ENCODE data around the gene CDK13.

The CDK13 gene

DNA sequence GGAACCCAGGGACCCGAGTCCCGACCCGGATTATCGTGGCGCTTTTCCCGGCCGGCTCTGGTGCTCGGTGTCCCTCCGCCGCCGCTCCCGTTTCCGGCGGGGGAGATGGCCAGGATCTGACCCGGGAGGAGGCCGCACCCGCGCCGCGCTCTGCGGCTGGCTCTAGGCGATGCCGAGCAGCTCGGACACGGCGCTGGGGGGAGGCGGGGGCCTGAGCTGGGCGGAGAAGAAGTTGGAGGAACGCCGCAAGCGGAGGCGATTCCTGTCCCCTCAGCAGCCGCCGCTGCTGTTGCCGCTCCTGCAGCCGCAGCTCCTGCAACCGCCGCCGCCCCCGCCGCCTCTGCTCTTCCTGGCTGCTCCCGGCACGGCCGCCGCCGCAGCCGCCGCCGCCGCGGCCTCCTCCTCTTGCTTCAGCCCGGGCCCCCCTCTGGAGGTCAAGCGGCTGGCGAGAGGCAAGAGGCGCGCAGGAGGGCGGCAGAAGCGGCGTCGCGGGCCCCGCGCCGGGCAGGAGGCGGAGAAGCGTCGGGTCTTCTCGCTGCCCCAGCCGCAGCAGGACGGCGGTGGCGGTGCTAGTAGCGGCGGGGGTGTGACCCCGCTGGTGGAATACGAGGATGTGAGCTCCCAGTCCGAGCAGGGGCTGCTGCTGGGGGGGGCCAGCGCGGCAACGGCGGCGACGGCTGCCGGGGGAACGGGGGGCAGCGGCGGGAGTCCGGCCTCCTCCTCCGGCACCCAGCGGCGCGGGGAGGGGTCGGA lies 593 bp downstream of the CDK13 start:
- no peak for FAIRE-seq

DNA sequence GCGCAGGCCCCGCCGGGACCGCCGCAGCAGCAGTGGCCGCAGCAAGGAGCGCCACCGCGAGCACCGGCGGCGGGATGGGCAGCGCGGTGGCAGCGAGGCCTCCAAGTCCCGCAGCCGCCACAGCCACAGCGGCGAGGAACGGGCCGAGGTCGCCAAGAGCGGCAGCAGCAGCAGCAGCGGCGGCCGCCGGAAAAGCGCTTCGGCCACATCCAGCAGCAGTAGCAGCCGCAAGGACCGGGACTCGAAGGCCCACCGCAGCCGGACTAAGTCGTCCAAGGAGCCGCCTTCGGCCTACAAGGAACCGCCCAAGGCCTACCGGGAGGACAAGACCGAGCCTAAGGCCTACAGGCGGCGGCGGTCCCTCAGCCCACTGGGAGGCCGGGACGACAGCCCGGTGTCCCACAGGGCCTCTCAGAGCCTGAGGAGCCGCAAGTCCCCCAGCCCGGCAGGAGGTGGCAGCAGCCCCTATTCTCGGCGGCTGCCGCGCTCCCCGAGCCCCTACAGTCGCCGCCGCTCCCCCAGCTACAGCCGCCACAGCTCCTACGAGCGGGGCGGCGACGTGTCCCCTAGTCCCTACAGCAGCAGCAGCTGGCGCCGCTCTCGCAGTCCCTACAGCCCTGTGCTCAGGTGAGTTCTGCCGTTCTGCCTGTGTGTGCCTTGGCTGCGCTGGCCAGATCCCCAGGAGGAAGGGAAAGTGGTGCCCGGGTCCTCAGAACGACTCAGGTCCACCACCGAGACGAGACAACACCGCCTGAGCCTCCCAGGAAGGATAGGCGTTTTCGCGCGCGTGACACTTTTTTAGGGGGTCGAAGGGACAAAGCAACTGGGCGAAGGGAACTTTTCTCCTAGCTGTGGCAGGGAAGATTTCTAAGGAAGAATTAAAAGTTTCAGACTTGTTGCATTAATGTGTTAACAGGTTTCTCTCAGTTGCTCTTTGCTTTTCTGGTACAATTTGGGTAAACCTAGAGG lies 1.5 kb downstream of the CDK13 start:
- FAIRE-seq = no peak

DNA sequence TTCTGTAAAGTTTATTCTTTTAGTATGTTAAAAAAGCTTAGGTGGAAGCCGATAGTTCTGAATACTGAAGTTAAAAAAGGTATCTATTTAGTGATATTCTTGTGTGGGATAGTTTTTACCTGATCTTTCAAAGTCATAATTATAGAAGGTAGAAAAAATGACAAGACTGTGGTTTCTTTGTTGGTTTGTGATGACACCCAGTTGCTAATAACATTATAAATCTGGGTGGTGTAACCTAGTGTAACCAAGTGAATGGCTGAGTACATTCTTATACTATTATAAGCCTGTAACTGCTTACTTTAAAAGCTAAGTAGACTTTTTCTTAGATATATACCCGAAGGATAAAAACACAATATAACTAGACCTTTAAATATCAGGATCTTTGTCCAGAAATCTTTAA lies 2.3 kb downstream of the CDK13 start:
- no peak for FAIRE-seq

DNA sequence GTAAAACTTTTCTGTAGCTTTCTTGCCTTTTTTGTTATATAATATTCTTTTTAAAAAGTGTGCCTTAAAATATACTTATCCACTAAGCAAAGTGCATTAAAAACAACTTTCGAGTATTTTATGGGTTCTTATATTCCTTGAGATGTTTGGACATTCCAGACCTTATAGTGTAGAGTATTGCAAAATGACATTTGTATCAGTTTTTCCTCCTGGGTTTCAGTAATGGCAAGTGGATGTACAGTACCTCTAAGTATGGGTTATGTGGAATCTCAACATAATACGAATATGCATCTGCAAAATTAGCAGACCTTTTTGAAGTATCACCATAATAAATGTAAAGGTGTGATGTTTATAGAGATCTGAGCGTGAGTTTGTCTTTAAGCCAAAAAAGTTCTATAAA lies 2.7 kb downstream of the CDK13 start:
- FAIRE-seq = no peak

DNA sequence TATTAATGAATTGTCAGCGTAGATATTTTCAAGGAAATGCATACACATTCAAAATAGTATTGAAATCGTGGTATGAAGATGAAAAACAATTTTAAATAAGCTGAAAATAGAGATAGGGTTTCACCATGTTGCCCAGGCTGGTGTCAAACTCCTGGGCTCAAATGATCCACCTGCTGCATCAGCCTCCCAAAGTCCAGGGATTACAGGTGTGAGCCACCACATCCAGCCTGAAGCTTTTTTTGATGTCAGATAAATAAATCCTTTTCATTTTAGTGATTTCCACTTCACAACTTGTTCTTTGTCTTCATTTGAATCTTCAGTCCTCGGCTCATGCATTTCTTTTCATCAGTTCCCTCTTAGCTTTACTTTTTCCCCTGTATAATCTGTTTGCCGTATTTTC lies 4.6 kb downstream of the CDK13 start:
- no peak for FAIRE-seq

DNA sequence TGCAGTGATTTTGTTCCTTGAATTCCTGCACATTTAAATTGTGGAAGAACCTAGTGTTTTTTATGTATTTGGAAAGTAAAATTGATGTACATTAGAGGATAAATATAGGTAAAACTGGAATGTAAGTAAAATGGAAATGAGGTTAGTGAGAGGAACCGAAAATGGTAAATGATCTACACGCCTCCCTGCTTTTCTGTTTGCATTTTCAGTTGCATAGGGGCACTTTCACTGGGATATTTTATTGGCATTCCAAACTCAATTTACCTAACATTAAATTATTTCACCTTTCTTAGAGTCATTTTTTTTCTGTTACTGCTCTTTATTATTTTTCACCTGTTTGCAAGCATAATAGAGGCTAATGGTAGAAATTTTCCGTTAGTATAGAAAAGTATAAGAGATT lies 8.0 kb downstream of the CDK13 start:
- no peak for FAIRE-seq

DNA sequence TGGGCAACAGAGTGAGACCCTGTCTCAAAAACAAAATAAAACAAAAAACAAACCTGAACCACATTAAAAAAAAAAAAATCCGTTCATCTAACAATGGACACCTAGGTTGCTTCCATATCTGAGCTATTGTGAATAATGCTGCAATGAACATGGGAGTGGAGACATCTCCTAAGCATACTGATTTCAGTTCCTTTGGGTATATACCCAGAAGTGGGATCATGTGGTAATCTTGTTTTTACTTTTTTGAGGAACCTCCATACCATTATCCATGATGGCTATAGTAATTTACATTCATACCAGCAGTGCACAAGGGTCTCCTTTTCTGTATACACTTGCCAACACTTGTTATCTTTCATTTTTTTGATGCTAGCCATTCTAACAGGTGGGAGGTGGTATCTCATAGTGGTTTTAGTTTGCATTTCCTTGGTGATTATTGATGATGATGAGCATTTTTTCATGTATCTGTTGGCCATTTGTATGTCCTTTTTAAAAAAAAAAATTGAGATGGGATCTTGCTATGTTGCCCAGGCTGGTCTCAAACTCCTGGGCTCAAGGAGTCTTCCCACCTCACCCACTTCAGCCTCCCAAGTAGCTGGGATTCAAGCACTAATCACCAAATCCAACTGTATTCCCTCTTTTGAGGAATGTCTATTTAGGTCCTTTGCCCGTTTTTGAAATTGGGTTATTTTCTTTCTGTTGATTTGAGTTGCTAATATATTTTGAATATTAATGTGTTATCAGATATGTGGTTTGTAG lies 17.5 kb downstream of the CDK13 start:
- no peak for FAIRE-seq

DNA sequence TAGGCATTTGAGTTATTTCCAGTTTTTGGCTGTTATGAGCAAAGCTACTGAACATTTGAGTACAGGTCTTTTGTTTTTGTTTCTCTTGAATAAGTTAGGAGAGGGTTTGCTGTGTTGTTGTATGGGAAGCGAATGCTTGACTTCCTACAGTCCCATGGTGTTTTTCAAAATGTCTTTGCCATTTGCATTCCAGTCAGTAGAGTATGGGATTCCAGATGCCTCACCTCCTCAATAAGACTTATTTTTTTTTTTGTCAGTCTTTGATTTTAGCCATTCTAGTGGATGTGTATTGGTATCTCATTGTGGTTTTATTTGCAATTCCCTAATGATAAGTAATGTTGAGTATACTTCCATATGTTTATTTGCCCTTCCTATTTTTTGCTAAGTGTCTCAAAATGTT lies 19.4 kb downstream of the CDK13 start:
- FAIRE-seq = no peak

DNA sequence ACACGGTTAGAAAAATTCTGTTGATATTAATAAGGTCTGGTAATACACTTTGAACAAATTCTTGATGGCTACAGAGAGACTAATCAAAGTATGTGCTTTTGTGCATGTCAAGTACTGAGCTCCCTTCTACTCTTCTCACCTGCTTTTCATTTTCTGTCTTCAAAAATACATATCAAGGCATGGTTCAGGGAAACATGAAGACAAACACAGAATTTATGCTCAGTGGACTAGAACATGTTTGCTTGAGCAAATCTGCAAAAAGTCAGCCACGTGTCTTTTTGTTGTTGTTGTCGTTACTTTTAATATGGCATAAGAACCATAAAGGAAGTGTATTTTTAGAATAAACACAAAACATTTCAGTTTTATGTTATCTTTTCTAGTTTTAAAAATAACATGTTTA lies 21.9 kb downstream of the CDK13 start:
- FAIRE-seq = peak; percentile 23

DNA sequence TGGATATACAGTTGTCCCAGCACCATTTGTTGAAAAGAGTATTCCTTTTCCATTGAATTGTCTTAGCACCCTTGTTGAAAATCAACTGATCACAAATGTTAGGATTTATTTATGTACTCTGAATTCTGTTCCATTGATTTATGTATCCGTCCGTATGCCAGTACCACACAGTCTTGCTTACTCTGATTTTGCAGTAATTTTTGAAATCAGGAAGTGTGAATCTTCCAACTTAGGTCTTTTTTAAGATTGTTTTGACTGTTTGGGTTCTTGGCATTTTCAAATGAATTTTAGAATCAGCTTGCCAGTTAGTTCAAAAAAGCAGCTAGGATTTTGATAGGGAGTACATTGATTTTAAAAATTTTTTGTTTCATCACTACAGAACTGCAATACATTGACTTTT lies 23.7 kb downstream of the CDK13 start:
- no peak for FAIRE-seq

DNA sequence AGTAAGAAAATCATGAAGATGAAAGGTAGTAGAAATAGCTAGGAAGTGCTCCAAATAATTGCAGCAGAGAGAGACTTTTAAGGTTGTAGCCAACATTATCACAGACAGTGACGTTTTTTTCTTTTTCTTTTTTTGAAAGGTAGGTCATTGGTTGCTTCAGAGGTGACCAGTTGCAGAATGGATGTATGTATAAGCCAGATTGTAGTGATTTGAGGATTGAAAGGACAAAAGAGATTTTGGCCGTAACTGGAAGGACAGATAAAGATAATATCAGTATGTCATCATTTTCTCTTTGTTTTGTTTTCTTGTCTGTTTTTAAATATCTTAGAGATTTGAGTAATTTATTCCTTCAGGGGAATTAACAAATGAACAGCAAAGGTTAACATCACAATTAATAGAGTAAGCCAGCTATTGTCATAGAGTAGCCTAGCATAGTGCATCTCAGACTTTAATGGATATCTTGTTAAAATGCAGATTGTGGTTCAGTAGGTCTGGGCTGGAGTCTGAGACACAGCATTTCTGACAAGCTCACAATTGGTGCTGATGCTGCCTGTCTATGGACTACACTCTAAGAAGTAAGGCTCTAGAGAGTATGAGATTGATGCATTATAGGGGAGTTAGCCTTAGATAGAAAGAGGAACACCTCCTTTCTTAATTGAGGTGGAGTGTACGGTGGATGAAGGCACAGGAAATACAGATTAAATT lies 28.3 kb downstream of the CDK13 start:
- FAIRE-seq = no peak

DNA sequence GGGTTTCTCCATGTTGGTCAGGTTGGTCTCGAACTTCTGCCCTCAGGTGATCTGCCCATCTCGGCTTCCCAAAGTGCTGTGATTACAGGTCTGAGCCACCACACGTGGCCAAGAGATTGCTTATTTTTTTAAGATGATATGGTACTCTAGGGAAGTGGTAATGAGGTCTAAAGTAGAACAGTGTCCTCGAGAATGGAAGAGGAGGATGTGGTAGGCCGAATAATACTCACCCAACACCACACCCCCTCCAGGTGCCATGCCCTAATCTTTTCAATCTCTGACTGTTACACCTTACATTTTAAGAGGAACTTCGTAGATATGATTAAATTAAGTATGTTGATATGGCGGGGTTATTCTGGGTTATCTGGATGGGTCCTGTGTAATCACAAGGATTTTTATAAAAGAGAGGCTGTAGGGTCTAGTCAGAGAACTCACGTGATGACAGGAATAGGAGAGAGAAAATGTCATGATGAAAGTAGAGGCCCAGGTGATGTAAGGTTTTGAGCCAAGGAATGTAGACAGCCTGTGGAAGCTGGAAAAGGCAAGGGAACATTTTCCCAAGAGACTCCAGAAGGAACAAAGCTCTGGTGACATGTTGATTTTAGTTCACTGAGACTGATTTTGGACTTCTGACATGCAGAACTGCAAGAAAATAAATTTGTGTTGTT lies 29.5 kb downstream of the CDK13 start:
- no peak for FAIRE-seq

DNA sequence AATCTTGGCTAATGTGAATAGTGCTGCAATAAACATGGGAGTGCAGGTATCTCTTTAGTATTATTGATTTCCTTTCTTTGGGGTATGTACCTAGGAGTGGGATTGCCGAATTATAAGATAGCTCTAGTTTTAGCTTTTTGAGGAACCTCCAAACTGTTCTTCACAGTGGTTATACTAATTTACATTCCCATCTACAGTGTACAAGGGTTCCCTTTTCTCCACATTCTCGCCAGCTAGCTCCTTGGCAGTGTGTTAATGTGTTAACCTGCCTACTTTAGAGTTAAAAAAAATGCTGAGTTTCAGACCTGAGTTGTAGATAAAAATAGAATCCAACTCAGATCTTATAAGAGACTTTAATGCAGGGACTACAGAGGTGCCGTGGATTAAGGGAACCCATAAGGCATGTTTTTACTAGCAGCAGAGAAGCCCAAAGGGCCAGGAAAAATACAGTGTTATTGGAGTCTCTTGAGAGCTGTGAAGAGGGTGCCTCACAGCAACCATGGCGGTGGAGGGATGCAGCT lies 35.4 kb downstream of the CDK13 start:
- no peak for FAIRE-seq

DNA sequence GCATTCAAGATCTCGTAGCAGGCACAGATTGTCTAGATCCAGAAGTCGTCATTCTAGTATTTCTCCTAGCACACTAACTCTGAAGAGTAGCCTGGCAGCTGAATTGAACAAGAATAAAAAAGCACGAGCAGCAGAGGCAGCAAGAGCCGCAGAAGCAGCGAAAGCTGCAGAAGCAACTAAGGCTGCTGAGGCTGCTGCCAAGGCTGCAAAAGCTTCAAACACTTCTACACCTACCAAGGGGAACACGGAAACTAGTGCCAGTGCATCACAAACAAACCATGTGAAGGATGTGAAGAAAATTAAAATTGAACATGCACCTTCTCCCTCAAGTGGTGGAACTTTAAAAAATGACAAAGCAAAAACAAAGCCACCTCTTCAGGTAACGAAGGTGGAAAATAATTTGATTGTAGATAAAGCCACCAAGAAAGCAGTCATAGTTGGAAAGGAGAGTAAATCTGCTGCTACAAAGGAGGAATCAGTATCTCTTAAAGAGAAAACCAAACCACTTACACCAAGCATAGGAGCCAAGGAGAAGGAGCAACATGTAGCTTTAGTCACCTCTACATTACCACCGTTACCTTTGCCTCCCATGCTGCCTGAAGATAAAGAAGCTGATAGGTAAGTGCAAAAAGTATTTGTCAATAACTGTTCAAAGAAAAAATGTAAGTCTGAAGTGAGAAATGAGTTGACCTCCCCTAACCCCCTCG lies 37.7 kb downstream of the CDK13 start:
- FAIRE-seq = no peak

DNA sequence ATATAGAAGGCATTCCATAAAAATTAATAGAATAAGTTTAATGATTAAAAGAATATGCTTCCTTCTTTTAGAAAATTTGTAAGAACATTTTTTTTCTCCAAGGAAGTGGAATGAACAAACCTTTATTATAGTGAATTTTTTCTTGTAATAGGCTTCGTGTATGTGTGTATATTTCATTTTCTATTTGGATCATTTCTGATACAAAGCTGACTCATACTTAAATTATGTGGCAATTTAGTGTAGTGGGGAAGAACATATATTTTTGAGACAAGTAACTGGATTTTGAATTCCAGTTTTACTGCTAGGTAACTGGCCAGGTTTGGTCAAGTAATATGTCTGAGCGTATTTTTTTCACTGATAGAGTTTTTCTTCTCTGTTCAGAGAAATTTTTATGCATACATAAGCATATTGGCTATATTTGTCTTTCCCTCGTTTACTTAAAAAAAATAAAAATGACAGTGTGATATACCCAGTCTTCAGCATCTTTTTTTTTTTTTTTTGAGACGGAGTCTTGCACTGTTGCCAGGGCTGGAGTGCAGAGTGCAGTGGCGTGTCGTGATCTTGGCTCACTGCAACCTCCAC lies 50.8 kb downstream of the CDK13 start:
- no peak for FAIRE-seq

DNA sequence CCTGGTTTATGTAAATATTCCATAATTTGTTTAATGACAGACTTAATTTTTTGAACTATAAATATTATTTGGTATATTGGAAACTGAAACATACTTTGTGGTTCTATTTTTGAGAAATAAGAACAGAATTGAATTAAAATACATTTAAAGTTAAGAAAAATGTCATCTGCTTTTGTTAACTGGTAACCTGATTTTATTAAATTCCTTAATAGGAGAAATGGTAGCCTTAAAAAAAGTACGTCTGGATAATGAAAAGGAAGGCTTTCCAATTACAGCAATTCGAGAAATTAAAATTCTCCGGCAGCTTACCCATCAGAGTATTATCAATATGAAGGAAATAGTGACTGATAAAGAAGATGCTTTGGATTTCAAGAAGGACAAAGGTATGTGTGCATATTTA lies 51.6 kb downstream of the CDK13 start:
- no peak for FAIRE-seq

DNA sequence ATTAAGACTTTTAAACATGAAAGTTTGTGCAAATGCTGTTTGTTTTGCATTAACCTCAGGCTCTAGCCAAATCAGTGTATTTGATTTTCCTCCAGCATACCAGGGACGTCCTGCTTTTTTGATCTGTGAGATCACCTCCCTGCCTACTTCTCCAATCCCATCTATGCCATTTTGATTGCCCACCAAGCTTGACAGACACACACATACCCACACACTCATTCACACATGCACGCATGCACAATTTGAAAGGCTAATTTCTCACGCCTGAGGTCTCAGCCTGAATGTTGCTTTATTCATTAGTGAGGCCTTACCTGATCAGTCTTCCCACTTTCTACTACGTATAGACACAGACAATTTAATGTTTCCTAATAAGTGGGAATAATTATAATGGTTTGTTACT lies 53.5 kb downstream of the CDK13 start:
- FAIRE-seq = no peak

DNA sequence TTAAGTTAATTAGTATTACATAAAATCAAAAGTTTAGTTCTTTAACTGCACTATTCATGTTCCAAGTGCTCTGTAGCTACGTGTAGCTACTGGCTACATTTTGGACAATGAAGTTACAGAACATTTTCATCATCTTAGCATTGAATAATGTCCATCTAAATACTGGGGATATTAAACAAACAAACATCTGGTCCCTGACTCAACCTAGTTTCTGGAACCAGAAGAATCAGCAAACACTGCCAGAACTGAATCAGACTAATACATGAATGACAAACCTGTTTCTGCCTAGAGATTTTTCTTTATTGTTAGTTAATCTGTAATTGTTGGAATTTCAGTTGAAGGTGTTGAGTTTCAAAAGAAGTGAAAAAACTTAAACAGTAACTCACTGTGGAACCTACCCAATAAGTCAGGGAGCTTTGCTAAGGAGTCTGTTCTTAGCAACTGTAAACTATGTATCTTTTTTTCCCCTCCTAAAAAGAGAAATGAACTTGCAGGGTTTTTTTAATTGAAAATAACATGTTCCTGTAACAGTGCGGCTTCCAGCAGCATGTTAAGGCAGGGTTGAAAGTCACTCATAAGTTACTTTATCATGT lies 58.3 kb downstream of the CDK13 start:
- FAIRE-seq = peak; percentile 53

DNA sequence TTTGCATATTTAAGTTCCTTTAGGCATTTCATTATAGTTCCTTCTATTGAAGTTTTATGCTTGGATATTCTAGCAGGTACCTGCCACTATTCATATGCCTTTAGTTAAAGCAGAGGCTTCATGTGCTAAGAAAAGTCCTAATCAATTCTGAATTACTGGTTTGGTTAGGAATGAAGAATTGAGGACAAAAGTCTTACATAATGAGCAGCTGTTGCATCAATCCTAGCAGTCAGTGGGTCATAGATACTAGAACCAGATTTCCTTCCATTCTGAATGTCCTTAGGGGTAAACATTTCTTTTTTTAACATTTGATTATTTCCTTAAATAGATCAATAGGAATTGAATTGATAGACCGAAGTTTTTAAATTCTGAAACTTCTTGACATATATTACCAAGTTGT lies 59.2 kb downstream of the CDK13 start:
- FAIRE-seq = no peak

DNA sequence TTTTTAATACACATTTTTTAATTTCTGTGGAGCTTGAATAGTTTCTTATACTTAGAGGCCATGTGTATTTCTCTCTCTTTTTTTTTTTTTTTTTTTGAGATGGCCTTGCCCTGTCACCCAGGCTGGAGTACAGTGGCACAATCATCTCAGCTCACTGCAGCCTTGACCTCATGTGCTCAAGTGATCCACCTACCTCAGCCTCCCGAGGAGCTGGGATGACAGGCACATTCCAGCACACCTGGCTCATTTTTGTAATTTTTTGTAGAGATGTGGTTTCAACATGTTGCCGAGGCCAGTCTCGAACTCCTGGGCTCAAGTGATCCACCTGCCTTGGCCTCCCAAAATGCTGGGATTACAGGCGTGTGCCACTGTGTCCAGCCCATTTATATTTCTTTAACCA lies 64.3 kb downstream of the CDK13 start:
- FAIRE-seq = no peak
